ENCODE data around the gene XAB2. TPM values are rescaled to one million over a fixed set of nuclear protein-coding genes. Genes with fewer than 3 reads are reported as not detected.

The XAB2 gene
- total RNA-seq, 1 experiment from 2014 or later, result 68.4 TPM

DNA sequence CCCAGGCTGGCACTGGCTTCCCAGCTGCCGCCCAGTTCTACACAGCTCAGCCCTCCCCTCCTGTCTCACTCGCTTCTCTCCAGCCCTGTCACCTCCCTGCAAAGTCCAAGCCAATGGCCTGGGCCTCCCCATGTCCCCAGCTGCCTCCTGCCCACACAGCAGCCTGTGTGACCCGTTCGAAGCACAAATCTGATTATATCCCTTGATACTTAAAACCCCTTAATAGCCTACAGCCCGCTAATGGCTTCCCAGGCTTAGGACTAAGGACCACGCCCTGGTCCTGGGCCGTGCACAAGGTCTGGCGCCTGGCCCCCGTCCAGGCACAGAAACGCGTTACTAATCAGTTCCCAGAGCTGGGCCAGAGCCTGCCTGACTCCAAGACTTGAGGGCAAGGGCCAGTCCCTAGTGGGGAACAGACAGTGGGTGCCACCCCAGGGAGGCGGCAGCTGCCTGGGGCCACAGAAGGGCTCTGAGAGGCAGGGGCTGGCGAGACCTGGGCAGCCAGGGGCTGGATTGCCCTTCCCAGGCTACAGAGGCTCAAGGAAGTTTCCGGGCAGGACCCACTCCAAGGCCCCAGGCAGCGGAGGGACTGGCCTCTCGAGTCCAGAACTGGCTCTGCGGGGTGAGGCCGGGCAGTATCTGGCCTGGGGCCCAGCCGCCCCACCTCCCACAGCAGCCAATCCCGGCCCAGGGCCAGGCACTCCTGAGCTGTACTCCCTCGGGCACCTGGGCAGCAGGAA is 10.4 kb downstream of the XAB2 start:
- in situ Hi-C loops (cut with HindIII; ENCODE audit: low sequenced_read_pairs), result no loop called here

DNA sequence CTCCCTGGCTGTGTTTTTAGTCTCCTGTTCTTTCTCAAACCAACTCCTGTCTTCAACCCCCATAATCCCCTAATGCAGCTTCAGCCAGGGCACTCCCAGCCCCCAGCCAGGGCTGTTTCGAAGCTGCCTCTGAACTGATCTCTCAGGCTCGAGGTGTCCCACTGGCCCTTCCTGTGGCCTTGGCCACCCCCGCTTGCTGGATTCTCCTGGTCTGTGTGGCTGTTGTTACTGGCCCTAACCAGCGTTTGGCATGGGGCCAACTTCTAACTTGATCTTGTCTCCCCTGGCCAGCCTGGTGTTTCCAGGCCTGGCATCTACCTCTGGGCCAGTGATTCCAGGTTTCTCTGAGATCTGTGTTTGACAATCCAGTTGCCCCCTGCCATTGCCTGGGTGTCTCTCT is 11.0 kb downstream of the XAB2 start:
- DNase-seq (ENCODE audit: low spot score), result peak; percentile 23
- in situ Hi-C loops (cut with HindIII; ENCODE audit: low sequenced_read_pairs), result no loop called here

More for the DNA sequence above, 10.4 kb downstream of the XAB2 start:
- no peak for DNase-seq (ENCODE audit: low spot score)

DNA sequence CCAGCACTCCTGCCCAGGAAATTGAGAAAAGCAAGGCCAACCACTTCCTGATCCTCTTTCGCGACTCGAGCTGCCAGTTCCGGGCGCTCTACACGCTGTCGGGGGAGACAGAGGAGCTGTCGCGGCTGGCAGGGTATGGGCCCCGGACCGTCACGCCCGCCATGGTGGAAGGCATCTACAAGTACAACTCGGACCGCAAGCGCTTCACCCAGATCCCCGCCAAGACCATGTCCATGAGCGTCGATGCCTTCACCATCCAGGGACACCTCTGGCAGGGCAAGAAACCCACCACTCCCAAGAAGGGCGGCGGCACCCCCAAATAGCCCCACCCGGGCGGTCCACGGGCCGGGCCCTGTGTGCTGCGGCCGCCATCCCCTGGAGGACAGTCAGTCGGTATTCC is 11.6 kb downstream of the XAB2 start:
- DNase-seq (ENCODE audit: low spot score), result no peak
- in situ Hi-C loops (cut with HindIII; ENCODE audit: low sequenced_read_pairs), result no loop called here

DNA sequence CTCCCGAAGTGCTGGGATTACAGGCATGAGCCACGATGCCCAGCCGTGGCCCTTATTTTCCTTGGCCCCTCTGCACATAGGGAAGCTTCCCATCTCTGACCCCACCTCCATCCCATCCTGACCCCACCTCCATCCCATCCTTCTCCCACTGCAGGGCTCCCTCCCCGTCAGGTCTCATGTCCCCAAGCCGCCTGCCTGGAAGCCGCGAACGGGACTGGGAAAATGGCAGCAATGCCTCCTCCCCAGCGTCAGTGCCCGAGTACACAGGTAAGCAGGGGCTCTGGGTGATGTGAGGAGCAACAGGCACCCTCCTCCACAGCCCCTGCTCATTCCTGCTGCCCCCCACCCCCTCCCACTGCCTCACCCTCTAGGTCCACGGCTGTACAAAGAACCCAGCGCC is 12.2 kb downstream of the XAB2 start:
- in situ Hi-C loops (cut with HindIII; ENCODE audit: low sequenced_read_pairs), result no loop called here
- DNase-seq (ENCODE audit: low spot score), result no peak

DNA sequence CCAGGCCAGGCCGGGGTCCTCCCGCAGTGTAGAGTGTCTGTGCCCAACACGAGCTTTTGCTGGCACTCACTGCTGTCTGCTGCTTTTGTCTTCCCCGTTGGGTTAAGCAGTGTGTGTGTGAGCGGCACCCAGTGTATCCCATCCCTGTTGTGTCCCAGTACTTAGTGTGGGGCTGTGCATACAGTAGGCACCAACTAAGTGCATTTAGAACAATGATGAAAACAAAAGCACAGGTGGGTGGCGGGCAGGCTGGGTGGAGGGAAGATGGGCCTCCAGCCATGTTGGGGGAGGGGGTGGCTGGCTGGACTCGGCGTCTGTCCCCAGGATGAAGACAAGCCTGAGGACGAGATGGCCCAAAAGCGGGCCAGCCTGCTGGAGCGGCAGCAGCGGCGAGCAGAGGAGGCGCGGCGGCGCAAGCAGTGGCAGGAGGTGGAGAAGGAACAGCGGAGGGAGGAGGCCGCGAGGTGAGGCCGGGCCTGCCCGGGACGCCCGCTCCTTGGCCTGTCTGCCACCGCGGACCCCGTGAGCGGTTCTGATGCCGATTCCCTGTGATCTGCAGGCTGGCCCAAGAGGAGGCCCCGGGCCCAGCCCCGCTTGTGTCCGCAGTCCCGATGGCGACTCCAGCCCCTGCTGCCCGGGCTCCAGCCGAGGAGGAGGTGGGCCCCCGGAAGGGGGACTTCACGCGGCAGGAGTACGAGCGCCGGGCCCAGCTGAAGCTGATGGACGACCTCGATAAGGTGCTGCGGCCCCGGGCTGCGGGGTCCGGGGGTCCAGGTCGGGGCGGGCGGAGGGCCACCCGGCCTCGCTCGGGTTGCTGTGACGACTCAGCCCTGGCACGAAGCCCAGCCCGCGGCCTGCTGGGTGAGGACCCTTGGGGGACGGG is 14.2 kb downstream of the XAB2 start:
- in situ Hi-C loops (cut with HindIII; ENCODE audit: low sequenced_read_pairs), result no loop called here
- no peak for DNase-seq (ENCODE audit: low spot score)

DNA sequence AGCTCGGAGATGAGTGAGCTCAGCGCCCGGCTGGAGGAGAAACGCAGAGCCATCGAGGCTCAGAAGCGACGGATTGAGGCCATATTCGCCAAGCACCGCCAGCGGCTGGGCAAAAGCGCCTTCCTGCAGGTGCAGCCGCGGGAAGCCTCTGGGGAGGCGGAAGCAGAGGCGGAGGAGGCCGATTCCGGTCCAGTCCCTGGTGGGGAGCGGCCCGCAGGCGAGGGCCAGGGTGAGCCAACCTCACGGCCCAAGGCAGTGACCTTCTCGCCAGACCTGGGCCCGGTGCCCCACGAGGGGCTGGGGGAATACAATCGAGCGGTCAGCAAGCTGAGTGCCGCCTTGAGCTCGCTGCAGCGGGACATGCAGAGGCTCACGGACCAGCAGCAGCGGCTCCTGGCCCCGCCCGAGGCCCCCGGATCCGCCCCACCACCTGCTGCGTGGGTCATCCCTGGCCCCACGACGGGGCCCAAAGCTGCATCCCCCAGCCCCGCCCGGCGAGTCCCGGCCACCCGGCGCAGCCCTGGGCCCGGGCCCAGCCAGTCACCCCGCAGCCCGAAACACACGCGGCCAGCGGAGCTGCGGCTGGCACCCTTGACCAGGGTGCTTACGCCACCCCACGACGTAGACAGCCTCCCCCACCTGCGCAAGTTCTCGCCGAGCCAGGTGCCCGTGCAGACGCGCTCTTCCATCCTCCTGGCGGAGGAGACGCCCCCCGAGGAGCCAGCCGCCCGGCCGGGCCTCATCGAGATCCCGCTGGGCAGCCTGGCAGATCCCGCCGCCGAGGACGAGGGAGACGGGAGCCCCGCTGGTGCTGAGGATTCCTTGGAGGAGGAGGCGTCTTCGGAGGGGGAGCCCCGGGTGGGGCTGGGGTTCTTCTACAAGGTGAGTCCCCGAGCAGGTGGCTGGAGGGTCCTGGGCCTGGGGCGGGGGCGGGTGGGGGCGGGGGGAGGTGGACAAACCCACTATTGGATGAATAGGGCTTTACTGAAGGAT is 16.8 kb downstream of the XAB2 start:
- no peak for DNase-seq (ENCODE audit: low spot score)
- in situ Hi-C loops (cut with HindIII; ENCODE audit: low sequenced_read_pairs), result no loop called here

DNA sequence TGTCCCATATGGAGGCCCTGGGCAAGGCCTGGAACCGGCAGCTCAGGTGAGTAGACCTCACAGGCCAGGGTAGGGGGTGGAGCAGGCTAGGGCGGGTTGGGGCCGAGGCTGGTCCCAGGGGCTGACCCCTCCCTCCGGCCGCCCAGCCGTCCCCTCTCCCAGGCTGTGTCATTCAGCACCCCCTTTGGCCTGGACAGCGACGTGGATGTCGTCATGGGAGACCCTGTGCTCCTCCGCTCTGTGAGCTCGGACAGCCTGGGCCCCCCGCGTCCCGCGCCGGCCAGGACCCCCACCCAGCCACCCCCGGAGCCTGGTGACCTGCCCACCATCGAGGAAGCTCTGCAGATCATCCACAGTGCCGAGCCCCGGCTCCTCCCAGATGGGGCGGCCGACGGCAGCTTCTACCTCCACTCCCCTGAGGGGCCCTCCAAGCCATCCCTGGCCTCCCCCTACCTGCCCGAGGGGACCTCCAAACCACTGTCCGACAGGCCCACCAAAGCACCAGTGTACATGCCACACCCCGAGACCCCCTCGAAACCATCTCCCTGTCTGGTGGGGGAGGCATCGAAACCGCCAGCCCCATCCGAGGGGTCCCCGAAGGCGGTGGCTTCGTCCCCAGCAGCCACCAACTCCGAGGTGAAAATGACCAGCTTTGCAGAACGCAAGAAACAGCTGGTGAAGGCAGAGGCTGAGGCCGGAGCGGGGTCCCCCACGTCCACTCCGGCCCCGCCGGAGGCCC is 17.6 kb downstream of the XAB2 start:
- in situ Hi-C loops (cut with HindIII; ENCODE audit: low sequenced_read_pairs), result no loop called here

DNA sequence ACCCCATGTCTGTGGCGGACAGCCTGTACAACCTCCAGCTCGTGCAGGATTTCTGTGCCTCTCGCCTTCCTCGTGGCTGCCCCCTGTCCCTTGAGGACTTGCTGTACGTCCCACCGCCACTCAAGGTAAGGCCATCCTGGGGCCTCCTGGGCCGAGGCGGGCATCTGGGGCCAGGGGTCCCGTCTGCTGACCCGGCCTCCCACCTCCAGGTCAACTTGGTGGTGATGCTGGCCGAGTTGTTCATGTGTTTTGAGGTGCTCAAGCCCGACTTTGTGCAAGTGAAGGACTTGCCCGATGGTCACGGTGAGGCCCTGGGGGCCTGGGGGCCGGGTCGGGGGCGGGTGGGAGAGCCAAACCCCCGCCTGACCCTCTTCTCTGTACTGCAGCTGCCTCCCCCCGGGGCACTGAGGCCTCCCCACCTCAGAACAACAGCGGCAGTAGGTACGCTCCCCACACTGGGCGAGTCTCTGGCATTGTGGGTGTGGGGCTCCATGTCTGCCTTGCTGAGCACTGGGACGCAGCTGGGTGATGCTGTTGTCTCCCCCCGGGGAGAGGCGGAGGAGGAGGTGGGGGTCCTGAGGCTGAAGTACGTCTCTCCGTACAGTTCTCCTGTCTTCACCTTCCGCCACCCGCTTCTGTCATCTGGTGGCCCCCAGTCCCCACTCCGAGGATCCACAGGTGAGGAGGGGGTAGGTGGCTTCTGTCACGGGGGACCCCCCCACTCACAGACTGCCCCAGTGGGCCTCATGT is 18.7 kb downstream of the XAB2 start:
- DNase-seq (ENCODE audit: low spot score), result no peak
- in situ Hi-C loops (cut with HindIII; ENCODE audit: low sequenced_read_pairs), result no loop called here

More for the DNA sequence above, 17.6 kb downstream of the XAB2 start:
- no peak for DNase-seq (ENCODE audit: low spot score)

DNA sequence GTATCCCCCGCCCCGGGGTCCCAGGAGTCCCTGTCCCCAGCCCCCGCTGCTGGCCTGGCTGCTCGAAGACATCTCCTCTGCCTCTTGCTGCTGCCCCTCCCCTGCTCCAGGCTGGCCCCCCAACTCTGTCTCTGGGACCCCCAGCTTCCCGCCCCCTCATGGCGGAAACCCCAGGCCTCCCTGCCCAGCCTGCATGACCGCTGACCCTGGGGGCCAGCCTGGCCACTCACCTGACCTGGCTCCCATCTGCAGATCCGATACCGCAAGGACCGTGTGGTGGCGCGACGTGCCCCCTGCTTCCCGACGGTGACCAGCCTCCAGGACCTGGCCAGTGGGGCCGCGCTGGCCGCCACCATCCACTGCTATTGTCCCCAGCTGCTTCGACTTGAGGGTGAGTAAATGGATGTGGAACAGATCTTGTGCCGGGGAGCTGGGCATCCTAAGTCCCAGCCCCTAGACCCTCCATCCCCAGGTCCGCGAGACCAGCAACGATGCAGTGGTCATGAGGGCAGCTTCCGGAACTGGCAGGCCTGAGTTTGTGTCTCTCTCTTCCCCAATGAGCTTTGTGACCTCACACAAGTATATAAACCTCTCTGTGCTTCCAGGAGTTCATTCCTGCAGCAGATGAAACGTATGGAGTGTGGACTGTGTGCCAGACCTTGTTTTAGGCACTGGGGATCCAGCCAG is 21.3 kb downstream of the XAB2 start:
- in situ Hi-C loops (cut with HindIII; ENCODE audit: low sequenced_read_pairs), result no loop called here
- DNase-seq (ENCODE audit: low spot score), result no peak

DNA sequence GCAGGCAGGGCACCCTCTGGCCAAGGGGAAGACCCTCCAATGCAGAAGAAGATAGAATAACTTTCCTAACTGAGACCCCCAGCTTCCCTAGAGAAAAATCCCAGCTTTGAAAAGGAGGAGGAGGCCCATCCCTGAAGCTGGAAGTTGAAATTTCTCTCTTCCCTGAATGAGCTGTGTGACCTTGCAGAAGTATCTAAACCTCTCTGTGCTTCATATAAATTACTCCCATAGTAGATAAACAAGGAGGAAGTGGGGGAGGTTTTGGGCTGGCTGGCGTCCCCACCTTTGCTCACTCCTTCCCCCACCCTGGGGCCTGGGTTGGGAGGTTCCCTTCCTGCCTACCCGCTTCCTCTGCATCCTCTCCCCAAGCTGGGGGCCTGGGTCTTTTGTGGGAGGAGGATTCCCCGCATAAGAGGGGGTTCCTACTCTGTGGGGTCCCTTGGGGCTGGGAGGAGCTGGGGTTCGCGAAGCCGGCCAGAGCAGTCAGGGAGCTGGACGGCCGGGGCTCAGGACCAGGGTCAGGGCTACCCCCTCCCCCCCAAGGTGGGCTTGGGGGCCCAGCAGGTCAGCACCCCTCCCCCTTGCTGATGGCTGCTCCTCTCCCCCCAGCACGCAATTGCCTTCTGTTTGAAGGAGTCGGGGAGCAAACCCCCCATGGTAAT is 22.0 kb downstream of the XAB2 start:
- in situ Hi-C loops (cut with HindIII; ENCODE audit: low sequenced_read_pairs), result no loop called here
- no peak for DNase-seq (ENCODE audit: low spot score)

DNA sequence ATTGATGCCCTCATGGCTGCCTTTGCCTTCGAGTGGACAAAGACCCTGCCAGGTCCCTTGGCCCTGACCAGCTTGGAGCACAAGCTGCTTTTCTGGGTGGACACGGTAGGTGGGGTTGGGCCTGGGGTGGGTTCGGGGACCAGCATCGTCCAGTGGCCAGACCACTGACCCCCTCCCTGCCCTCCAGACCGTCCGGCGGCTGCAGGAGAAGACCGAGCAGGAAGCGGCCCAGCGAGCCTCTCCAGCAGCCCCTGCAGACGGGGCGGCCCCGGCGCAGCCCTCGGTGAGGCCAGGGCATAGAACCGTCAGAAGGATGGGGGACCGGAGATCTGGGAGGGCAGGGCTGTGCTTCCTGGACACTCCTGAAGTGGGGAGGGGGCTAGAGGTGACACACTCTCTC is 23.1 kb downstream of the XAB2 start:
- in situ Hi-C loops (cut with HindIII; ENCODE audit: low sequenced_read_pairs), result no loop called here
- DNase-seq (ENCODE audit: low spot score), result no peak

DNA sequence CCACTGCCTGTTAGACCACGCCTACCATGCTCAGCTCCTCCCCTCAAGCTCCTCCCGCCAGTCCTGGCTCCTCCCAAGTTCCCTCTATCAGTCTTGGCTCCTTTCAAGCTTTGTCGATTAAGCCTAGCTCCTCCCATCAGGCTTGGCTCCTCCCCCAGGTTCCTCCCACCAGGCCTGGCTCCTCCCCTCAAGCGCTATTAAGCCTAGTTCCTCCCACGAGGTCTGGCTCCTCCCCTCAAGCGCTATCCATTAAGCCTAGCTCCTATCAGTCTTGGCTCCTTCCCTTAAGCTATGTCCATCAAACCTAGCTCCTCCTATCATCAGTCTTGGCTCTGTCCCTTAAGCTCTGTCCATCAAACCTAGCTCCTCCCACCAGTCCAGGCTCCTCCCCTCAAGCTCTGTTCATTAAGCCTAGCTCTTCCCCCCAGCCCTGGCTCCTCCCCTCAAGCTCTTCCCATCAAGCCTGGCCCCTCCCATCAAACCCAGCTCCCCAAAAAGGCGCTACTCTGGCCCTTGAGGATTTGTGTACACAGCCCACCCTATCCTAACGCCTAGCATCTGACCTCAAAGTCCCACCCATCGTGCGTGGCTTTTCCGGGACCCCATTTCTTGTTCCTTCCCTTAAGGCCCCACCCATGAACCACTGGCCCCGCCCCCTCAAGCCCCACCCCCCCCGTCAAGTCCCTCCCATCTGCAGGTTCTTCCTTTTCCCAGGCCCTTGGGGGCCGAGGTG is 23.7 kb downstream of the XAB2 start:
- in situ Hi-C loops (cut with HindIII; ENCODE audit: low sequenced_read_pairs), result no loop called here
- DNase-seq (ENCODE audit: low spot score), result peak; percentile 19

DNA sequence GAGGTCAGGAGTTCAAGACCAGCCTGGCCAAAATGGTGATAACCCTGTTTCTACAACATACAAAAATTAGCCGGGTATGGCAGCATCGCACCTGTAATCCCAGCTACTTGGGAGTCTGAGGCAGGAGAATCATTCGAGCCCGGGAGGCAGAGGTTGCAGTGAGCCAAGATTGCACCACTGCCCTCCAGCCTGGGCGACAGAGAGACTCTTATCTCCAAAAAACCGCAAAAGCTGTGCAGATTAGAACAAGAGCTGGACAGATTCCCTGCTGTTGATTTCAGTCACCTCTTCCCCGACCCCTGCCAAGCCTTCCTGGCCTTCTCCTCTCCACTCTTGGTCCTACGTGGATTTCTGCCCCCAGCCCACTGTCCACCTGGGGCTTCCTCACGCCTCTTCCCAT is 25.4 kb downstream of the XAB2 start:
- in situ Hi-C loops (cut with HindIII; ENCODE audit: low sequenced_read_pairs), result no loop called here
- no peak for DNase-seq (ENCODE audit: low spot score)

DNA sequence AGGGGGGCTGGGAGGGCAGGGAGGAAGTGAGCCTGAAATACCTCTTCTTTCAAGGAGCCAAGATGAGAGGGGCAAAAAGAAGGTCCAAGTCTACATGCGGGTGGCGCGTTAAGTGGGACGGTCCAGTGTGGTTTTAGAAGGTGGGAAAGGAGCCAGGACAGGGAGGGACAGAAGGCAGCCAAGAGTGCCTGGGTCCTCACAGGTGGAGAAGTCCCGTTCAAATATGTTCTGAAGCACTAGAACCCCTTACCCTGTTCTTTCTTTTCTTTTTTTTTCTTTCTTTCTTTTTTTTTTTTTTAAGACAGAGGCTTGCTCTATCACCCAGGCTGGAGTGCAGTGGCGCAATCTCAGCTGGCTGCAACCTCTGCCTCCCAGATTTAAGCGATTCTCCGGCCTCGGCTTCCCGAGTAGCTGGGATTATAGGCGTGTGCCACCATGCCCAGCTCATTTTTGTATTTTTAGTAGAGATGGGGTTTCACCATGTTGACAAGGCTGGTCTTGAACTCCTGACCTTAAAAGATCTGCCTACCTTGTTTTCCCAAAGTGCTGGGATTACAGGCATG is 26.3 kb downstream of the XAB2 start:
- DNase-seq (ENCODE audit: low spot score), result peak; percentile 20
- in situ Hi-C loops (cut with HindIII; ENCODE audit: low sequenced_read_pairs), result no loop called here

DNA sequence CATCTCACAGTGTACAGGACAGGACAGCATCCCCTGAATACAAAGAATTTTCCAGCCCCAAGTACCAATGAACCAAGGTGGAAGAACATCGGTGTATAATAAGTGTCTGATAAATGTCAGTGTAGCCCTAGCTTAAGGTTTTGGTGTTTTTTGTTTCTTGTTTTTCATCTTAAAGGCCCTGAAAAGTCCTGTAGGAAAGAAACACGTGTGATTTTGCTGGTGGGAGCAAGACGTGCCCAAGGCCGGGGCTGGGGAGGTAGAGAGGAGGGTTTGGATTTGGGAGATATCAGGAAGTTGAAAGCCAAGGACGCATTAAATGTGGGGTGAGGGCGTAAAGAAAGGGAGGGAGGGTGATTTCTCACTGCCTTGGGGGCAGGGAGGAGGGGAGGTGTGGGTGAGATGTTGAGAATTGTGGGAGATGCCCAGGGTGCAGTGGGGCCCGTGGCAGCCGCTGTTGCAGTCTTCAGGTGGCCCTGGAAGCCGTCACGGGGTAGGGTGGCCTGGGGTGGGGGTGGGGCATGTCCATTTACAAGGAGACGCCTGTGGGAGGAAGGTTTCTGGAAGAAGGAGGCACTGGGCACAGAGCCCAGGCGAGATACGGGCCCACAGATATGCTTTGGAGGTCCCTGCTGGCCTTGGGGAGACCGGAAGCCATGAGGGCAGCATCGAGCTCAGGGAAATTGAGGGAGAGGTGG is 27.0 kb downstream of the XAB2 start:
- no peak for DNase-seq (ENCODE audit: low spot score)
- in situ Hi-C loops (cut with HindIII; ENCODE audit: low sequenced_read_pairs), result no loop called here

DNA sequence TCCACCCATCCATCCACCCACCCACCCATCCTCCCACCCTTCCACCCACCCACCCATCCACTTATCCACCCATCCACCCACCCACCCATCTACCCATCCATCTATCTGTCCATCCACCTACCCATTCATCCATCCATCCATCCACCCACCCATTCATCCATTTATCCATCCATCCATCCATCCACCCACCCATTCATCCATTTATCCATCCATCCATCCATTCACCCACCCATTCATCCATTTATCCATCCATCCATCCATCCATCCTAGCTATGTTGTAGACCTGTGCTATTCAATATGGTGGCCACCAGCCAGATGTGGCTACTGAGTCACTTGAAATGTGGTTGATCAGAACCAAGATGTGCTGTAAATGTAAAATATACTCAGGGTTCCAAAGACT is 28.6 kb downstream of the XAB2 start:
- in situ Hi-C loops (cut with HindIII; ENCODE audit: low sequenced_read_pairs), result no loop called here
- DNase-seq (ENCODE audit: low spot score), result no peak
